H9 (cell line): ENCODE data around the gene SLC12A3. TPM values are rescaled to one million over a fixed set of nuclear protein-coding genes. Genes with fewer than 3 reads are reported as not detected.
A peak's percentile ranks its signal among the peaks of the same experiment; 100 is the strongest.

Source experiments
- DNase-seq: peaks from one replicate; pipeline ENCODE4 v3.0.0-alpha.2; 2017
- H2AFZ ChIP-seq: one replicate; pipeline ENCODE4 v1.6.1; 2013; ENCODE audit warnings: mild to moderate bottlenecking, low read length, control low read depth, moderate library complexity
- H2AK5ac ChIP-seq: 2 replicates; pipeline ENCODE4 v1.6.1; 2013; ENCODE audit warnings: low read length, control low read depth, mixed read lengths; ENCODE audit not compliant: insufficient read length
- H2BK120ac ChIP-seq: one replicate; pipeline ENCODE4 v1.6.1; 2013; ENCODE audit warnings: low read depth, mild to moderate bottlenecking, low read length, control low read depth, inconsistent platforms; ENCODE audit not compliant: poor library complexity, severe bottlenecking
- H2BK12ac ChIP-seq: 2 replicates; pipeline ENCODE4 v1.6.1; 2013; ENCODE audit warnings: low read length, control low read depth, mixed read lengths, low read depth; ENCODE audit not compliant: insufficient read length
- H2BK15ac ChIP-seq: 2 replicates; pipeline ENCODE4 v1.6.1; 2013; ENCODE audit warnings: low read depth, low read length, control low read depth
- H2BK20ac ChIP-seq: one replicate; pipeline ENCODE4 v1.6.1; 2013; ENCODE audit warnings: low read depth, mild to moderate bottlenecking, low read length, control low read depth, inconsistent platforms; ENCODE audit not compliant: poor library complexity, severe bottlenecking
- H2BK5ac ChIP-seq: 2 replicates; pipeline ENCODE4 v1.6.1; 2013; ENCODE audit warnings: low read length, control low read depth, mixed read lengths; ENCODE audit not compliant: insufficient read length
- H3K14ac ChIP-seq: 2 replicates; pipeline ENCODE4 v1.6.1; 2013; ENCODE audit warnings: low read length, control low read depth; ENCODE audit not compliant: insufficient read depth
- H3K18ac ChIP-seq: 2 replicates; pipeline ENCODE4 v1.6.1; 2013; ENCODE audit warnings: low read depth, mild to moderate bottlenecking, mixed read lengths, low read length, control low read depth; ENCODE audit not compliant: insufficient read length
- H3K23ac ChIP-seq: 2 replicates; pipeline ENCODE4 v1.6.1; 2013; ENCODE audit warnings: low read length, control low read depth, mixed read lengths, low read depth; ENCODE audit not compliant: insufficient read length
- H3K23me2 ChIP-seq: 2 replicates; pipeline ENCODE4 v1.6.1; 2013; ENCODE audit warnings: low read depth, mild to moderate bottlenecking, mixed read lengths, low read length, control low read depth; ENCODE audit not compliant: insufficient read length, poor library complexity, severe bottlenecking
- H3K27ac ChIP-seq: 2 replicates; pipeline ENCODE4 v1.5.1; 2013; ENCODE audit warnings: low read length, control low read depth, mixed read lengths, low read depth; ENCODE audit not compliant: insufficient read length
- H3K27me3 ChIP-seq: 2 replicates; pipeline ENCODE4 v1.6.1; 2013; ENCODE audit warnings: low read length, control low read depth, inconsistent platforms; ENCODE audit not compliant: insufficient read depth
- H3K4ac ChIP-seq: 2 replicates; pipeline ENCODE4 v1.6.1; 2013; ENCODE audit warnings: low read depth, mild to moderate bottlenecking, control low read depth, inconsistent platforms, low read length, moderate library complexity
- H3K4me1 ChIP-seq: 2 replicates; pipeline ENCODE4 v1.6.1; 2013; ENCODE audit warnings: low read length, control low read depth, inconsistent platforms; ENCODE audit not compliant: insufficient read depth
- H3K4me2 ChIP-seq: 2 replicates; pipeline ENCODE4 v1.6.1; 2013; ENCODE audit warnings: low read length, control low read depth, mixed read lengths; ENCODE audit not compliant: insufficient read length, insufficient read depth
- H3K56ac ChIP-seq: 2 replicates; pipeline ENCODE4 v1.6.1; 2013; ENCODE audit warnings: low read depth, mild to moderate bottlenecking, mixed read lengths, low read length, control low read depth; ENCODE audit not compliant: insufficient read length
- H3K79me1 ChIP-seq: 2 replicates; pipeline ENCODE4 v1.6.1; 2013; ENCODE audit warnings: low read depth, mild to moderate bottlenecking, moderate library complexity, low read length, control low read depth, inconsistent platforms; ENCODE audit not compliant: insufficient read depth, poor library complexity, severe bottlenecking
- H3K79me2 ChIP-seq: 2 replicates; pipeline ENCODE4 v1.6.1; 2013; ENCODE audit warnings: low read length, control low read depth, inconsistent platforms; ENCODE audit not compliant: insufficient read depth
- H3K9ac ChIP-seq: 2 replicates; pipeline ENCODE4 v1.6.1; 2013; ENCODE audit warnings: low read length, control low read depth, mixed read lengths; ENCODE audit not compliant: insufficient read length; ENCODE audit errors: extremely low read depth
- H3K9me3 ChIP-seq: one replicate; pipeline ENCODE4 v1.6.1; 2013; ENCODE audit warnings: low read depth, low read length, inconsistent platforms; ENCODE audit not compliant: control insufficient read depth
- H3T11ph ChIP-seq: one replicate; pipeline ENCODE4 v1.6.1; 2013; ENCODE audit warnings: mild to moderate bottlenecking, low read length, control low read depth, inconsistent platforms
- H4K20me1 ChIP-seq: one replicate; pipeline ENCODE4 v1.6.1; 2013; ENCODE audit not compliant: control insufficient read depth, insufficient read length, insufficient read depth
- H4K5ac ChIP-seq: 2 replicates; pipeline ENCODE4 v1.6.1; 2013; ENCODE audit warnings: low read depth, mild to moderate bottlenecking, mixed read lengths, low read length, control low read depth; ENCODE audit not compliant: insufficient read length
- H4K8ac ChIP-seq: replicated peaks from 2 replicates; pipeline ENCODE4 v1.6.1; 2013; ENCODE audit warnings: low read length, control low read depth, mixed read lengths, low read depth; ENCODE audit not compliant: insufficient read length
- H4K91ac ChIP-seq: 2 replicates; pipeline ENCODE4 v1.6.1; 2013; ENCODE audit warnings: low read depth, mild to moderate bottlenecking, moderate library complexity, mixed read lengths, low read length, control low read depth; ENCODE audit not compliant: insufficient read length
- H3K27ac Mint-ChIP-seq, 3 experiments: 2 replicates in 2 of 3; 3 replicates in 1 of 3; pipeline ENCODE4 v1.8.0; 2020 to 2021; ENCODE audit warnings: mixed read lengths in 3 of 3, mild to moderate bottlenecking in 1 of 3, moderate library complexity in 1 of 3
- H3K27me3 Mint-ChIP-seq: 2 replicates; pipeline ENCODE4 v1.8.0; 2021; ENCODE audit warnings: low read depth, mild to moderate bottlenecking, moderate library complexity, mixed read lengths
- H3K36me3 Mint-ChIP-seq, 3 experiments: 2 replicates in 2 of 3; 3 replicates in 1 of 3; pipeline ENCODE4 v1.8.0; 2020 to 2021; ENCODE audit warnings: low read depth in 3 of 3, mixed read lengths in 3 of 3; ENCODE audit not compliant: insufficient read depth in 1 of 3
- H3K4me1 Mint-ChIP-seq, 2 experiments: 2 replicates each; pipeline ENCODE4 v1.8.0; 2020; ENCODE audit warnings: mixed read lengths in 2 of 2
- H3K4me3 Mint-ChIP-seq, 2 experiments: 2 replicates in 1 of 2; 3 replicates in 1 of 2; pipeline ENCODE4 v1.8.0; 2020 to 2021; ENCODE audit warnings: mild to moderate bottlenecking in 2 of 2, mixed read lengths in 2 of 2, moderate library complexity in 1 of 2
- H3K9me3 Mint-ChIP-seq, 2 experiments: 2 replicates in 1 of 2; 3 replicates in 1 of 2; pipeline ENCODE4 v1.8.0; 2020; ENCODE audit warnings: mild to moderate bottlenecking in 2 of 2, mixed read lengths in 2 of 2, moderate library complexity in 1 of 2
- CTCF ChIP-seq: fragments of 200-600 bp; sonication (generic); conservative IDR thresholded peaks from 3 replicates; pipeline ENCODE4 v1.8.0; 2021; ENCODE audit warnings: antibody characterized with exemption, mild to moderate bottlenecking
- WGBS: extraction: QIAGEN DNeasy Blood & Tissue Kit; methylation state at CpG from one replicate; pipeline ENCODE4 v1.1.7; 2013; ENCODE audit warnings: missing lambda C conversion rate, low lambda C conversion rate, mixed read lengths; ENCODE audit not compliant: insufficient read length; ENCODE audit errors: extremely low coverage; 5-methylcytosine and 5-hydroxymethylcytosine counted together
- total RNA-seq: library from RNA; stranded (reverse); gene quantifications from 2 replicates; pipeline ENCODE4 v1.2.1, GENCODE V29; 2021

SLC12A3 gene
- total RNA-seq, 1 experiment from 2014 or later, result not detected

GRCh38 chr16:56946767-56947603 lies 82.0 kb downstream of the SLC12A3 start:
- H3K4ac ChIP-seq, result no peak overlapping the region
- no peaks in the 10 kb centered on the region for H4K20me1 ChIP-seq
- no peak overlapping the region for H2BK20ac ChIP-seq
- no peaks in the 10 kb centered on the region for H3K9me3 Mint-ChIP-seq
- H3K27ac Mint-ChIP-seq, result peak overlapping the region; percentile 55 to 75 (median 57); a peak in 6 of 7 replicates
- DNase-seq, result no peak
- H4K5ac ChIP-seq, result no peak overlapping the region
- H3K23ac ChIP-seq, result no peak overlapping the region
- no CpG with 5 or more reads among the region's 10 CpGs for WGBS
- no peak overlapping the region for H2BK5ac ChIP-seq
- no peak overlapping the region for H3K18ac ChIP-seq
- no peaks in the 10 kb centered on the region for H3K23me2 ChIP-seq
- H3T11ph ChIP-seq, result no peak overlapping the region
- H3K4me1 ChIP-seq, result no peaks in the 10 kb centered on the region; the same call in 1 of the 2 replicates
- peaks cover 8 to 11% of the 10 kb centered on the region in 2 experiments for H3K4me1 Mint-ChIP-seq
- no peaks in the 10 kb centered on the region for H3K27me3 Mint-ChIP-seq
- no peaks in the 10 kb centered on the region for H3K27me3 ChIP-seq
- no peaks in the 10 kb centered on the region for H3K79me2 ChIP-seq
- no peak overlapping the region for H3K9ac ChIP-seq
- H3K4me2 ChIP-seq, result no peak overlapping the region
- no peak overlapping the region for H3K14ac ChIP-seq
- H2AFZ ChIP-seq, result no peak overlapping the region
- H3K27ac ChIP-seq, result no peak overlapping the region
- H3K36me3 Mint-ChIP-seq, result peaks cover 9 to 31% (median 16%) of the 10 kb centered on the region in 3 experiments; a peak in 6 of 7 replicates
- no peak overlapping the region for H4K91ac ChIP-seq
- no peak overlapping the region for H4K8ac ChIP-seq
- no peak overlapping the region for H2BK15ac ChIP-seq
- H3K9me3 ChIP-seq, result no peaks in the 10 kb centered on the region
- H2AK5ac ChIP-seq, result no peak overlapping the region
- H2BK120ac ChIP-seq, result no peak overlapping the region
- no peak overlapping the region for H2BK12ac ChIP-seq
- no peak overlapping the region for H3K56ac ChIP-seq
- no peak overlapping the region for H3K4me3 Mint-ChIP-seq
- TF ChIP-seq CTCF, result no peak
- H3K79me1 ChIP-seq, result no peaks in the 10 kb centered on the region
